Mesenchymal stem cell (in vitro differentiated cells and primary cell): Measurements from ENCODE around the gene ATP5ME.

Experiments
- DNase-seq: peaks from one replicate; pipeline ENCODE4 v3.0.0-alpha.2; 2013
- H2AFZ ChIP-seq: one replicate; pipeline ENCODE4 v1.6.1; 2013; ENCODE audit warnings: low read depth, mild to moderate bottlenecking, control low read depth, inconsistent platforms, low read length, moderate library complexity
- H2AK5ac ChIP-seq: 2 replicates; pipeline ENCODE4 v1.6.1; 2013; ENCODE audit warnings: low read length, moderate library complexity, mild to moderate bottlenecking, inconsistent platforms; ENCODE audit not compliant: severe bottlenecking
- H2BK120ac ChIP-seq: one replicate; pipeline ENCODE4 v1.6.1; 2013; ENCODE audit warnings: low read depth, mild to moderate bottlenecking, inconsistent platforms, low read length, moderate library complexity
- H2BK12ac ChIP-seq, 2 experiments: one replicate each; pipeline ENCODE4 v1.6.1; 2013; ENCODE audit warnings: inconsistent platforms in 2 of 2, low read length in 2 of 2, mild to moderate bottlenecking in 2 of 2, moderate library complexity in 2 of 2, control low read depth in 1 of 2
- H2BK15ac ChIP-seq: one replicate; pipeline ENCODE4 v1.6.1; 2013; ENCODE audit warnings: mild to moderate bottlenecking, low read depth, inconsistent platforms; ENCODE audit not compliant: poor library complexity, severe bottlenecking
- H2BK5ac ChIP-seq: 2 replicates; pipeline ENCODE4 v1.6.1; 2013; ENCODE audit warnings: low read depth, mild to moderate bottlenecking, low read length, control low read depth, inconsistent platforms; ENCODE audit not compliant: poor library complexity, severe bottlenecking
- H3K14ac ChIP-seq, 2 experiments: one replicate each; pipeline ENCODE4 v1.6.1; 2013; ENCODE audit warnings: inconsistent platforms in 2 of 2, low read length in 2 of 2, control low read depth in 1 of 2, mild to moderate bottlenecking in 1 of 2, moderate library complexity in 1 of 2
- H3K18ac ChIP-seq, 2 experiments: one replicate each; pipeline ENCODE4 v1.6.1; 2013; ENCODE audit warnings: inconsistent platforms in 2 of 2, low read length in 2 of 2, control low read depth in 1 of 2, low read depth in 1 of 2, mild to moderate bottlenecking in 1 of 2
- H3K23ac ChIP-seq, 2 experiments: one replicate each; pipeline ENCODE4 v1.6.1; 2013; ENCODE audit warnings: inconsistent platforms in 2 of 2, low read length in 2 of 2, mild to moderate bottlenecking in 2 of 2, moderate library complexity in 2 of 2, control low read depth in 1 of 2
- H3K27ac ChIP-seq: 2 replicates; pipeline ENCODE4 v1.5.1; 2013; ENCODE audit warnings: mild to moderate bottlenecking, moderate library complexity, low read length, control low read depth, inconsistent platforms; ENCODE audit not compliant: poor library complexity, severe bottlenecking
- H3K27me3 ChIP-seq, 2 experiments: 2 replicates each; pipeline versions ENCODE4 v1.6.1 to v1.7.0; 2013; ENCODE audit warnings: low read length in 2 of 2, mild to moderate bottlenecking in 2 of 2, moderate library complexity in 2 of 2, control low read depth in 1 of 2, inconsistent platforms in 1 of 2; ENCODE audit not compliant: control insufficient read depth in 1 of 2, insufficient read depth in 1 of 2
- H3K36me3 ChIP-seq, 2 experiments: 2 replicates each; pipeline versions ENCODE4 v1.6.1 to v1.7.0; 2013; ENCODE audit warnings: low read length in 2 of 2, control low read depth in 1 of 2, inconsistent platforms in 1 of 2, low read depth in 1 of 2, mild to moderate bottlenecking in 1 of 2; ENCODE audit not compliant: insufficient read depth in 2 of 2, control insufficient read depth in 1 of 2
- H3K4ac ChIP-seq, 2 experiments: one replicate each; pipeline ENCODE4 v1.6.1; 2013; ENCODE audit warnings: inconsistent platforms in 2 of 2, low read length in 2 of 2, mild to moderate bottlenecking in 2 of 2, moderate library complexity in 2 of 2, control low read depth in 1 of 2, low read depth in 1 of 2
- H3K4me1 ChIP-seq: 2 replicates; pipeline ENCODE4 v1.6.1; 2013; ENCODE audit warnings: low read depth, low read length, control low read depth; ENCODE audit not compliant: control insufficient read depth, insufficient read depth
- H3K4me2 ChIP-seq: 2 replicates; pipeline ENCODE4 v1.6.1; 2013; ENCODE audit warnings: low read length, mild to moderate bottlenecking, inconsistent platforms; ENCODE audit not compliant: poor library complexity, severe bottlenecking
- H3K4me3 ChIP-seq, 2 experiments: 2 replicates each; pipeline versions ENCODE4 v1.5.1 to v1.7.0; 2013; ENCODE audit warnings: low read length in 2 of 2, mild to moderate bottlenecking in 2 of 2, control low read depth in 1 of 2, low read depth in 1 of 2; ENCODE audit not compliant: insufficient read depth in 1 of 2
- H3K79me1 ChIP-seq: replicated peaks from 2 replicates; pipeline ENCODE4 v1.6.1; 2013; ENCODE audit warnings: mild to moderate bottlenecking, control low read depth, low read length, inconsistent platforms; ENCODE audit not compliant: poor library complexity, severe bottlenecking
- H3K9ac ChIP-seq: 2 replicates; pipeline ENCODE4 v1.7.0; 2013; ENCODE audit warnings: mild to moderate bottlenecking, low read length, moderate library complexity
- H3K9me3 ChIP-seq: 2 replicates; pipeline ENCODE4 v1.7.0; 2013; ENCODE audit warnings: mild to moderate bottlenecking, low read length; ENCODE audit not compliant: control insufficient read depth
- H4K8ac ChIP-seq: one replicate; pipeline ENCODE4 v1.6.1; 2013; ENCODE audit warnings: inconsistent platforms, mild to moderate bottlenecking, low read length, moderate library complexity
- H4K91ac ChIP-seq: one replicate; pipeline ENCODE4 v1.6.1; 2013; ENCODE audit warnings: mild to moderate bottlenecking, low read length, inconsistent platforms
- WGBS: methylation state at CpG from one replicate; pipeline ENCODE4 v1.1.7; 2013; ENCODE audit warnings: mixed read lengths; 5-methylcytosine and 5-hydroxymethylcytosine counted together

The ATP5ME gene

GRCh38 chr4:710916-711315 lies 36.8 kb upstream of the ATP5ME start:
- Histone ChIP-seq H2AK5ac (no peak overlapping the region), H4K91ac (no peak overlapping the region), H2BK120ac (no peak overlapping the region), H3K14ac (no peak overlapping the region), H3K4ac (no peak overlapping the region), H3K36me3 (peaks cover 11 to 37% of the 10 kb centered on the region in 2 experiments), H3K79me1 (no peaks in the 10 kb centered on the region), H2AFZ (no peak overlapping the region), H3K4me3 (no peak overlapping the region), H2BK5ac (no peak overlapping the region), H2BK15ac (no peak overlapping the region), H2BK12ac (no peak overlapping the region), H3K27me3 (no peaks in the 10 kb centered on the region), H3K4me1 (peaks cover 42% of the 10 kb centered on the region), H3K27ac (no peak overlapping the region), H3K9me3 (no peaks in the 10 kb centered on the region), H4K8ac (no peak overlapping the region), H3K4me2 (no peak overlapping the region), H3K9ac (no peak overlapping the region), H3K18ac (no peak overlapping the region), H3K23ac (peak overlapping the region in 1 of 2 experiments; percentile 77)
- no peak for DNase-seq
- 92% methylated on average over 13 of the region's 13 CpGs for WGBS

DNA sequence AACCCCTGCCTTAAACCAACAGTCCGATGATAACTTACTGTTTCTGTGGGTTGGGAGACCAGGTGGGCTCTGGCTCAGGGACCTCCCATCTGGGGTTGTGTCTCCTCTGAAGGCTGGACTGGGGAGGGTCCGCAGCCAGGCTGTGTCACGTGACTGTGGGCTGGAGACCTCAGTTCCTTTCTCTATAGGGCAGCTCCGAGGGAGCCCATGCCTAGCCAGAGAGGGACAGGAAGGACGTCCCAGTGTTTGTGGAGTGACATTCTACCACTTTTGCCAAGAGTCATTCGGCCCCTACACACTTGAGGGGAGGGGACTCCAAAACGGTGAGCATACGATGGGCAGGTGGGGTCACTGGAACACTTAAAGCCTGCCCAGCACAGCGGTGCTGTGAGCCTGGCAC lies 36.0 kb upstream of the ATP5ME start:
- Histone ChIP-seq H3K27me3 (no peaks in the 10 kb centered on the region), H3K27ac (no peak overlapping the region), H2BK12ac (no peak overlapping the region), H3K4me2 (no peak overlapping the region), H3K4me1 (peaks cover 45% of the 10 kb centered on the region), H2BK5ac (no peak overlapping the region), H3K4me3 (peak overlapping the region in 1 of 2 experiments; percentile 4), H3K14ac (no peak overlapping the region), H3K79me1 (peaks cover under 1% of the 10 kb centered on the region), H2BK15ac (no peak overlapping the region), H3K9me3 (no peaks in the 10 kb centered on the region), H2AFZ (no peak overlapping the region), H3K36me3 (peaks cover 11 to 37% of the 10 kb centered on the region in 2 experiments), H3K4ac (no peak overlapping the region), H3K23ac (no peak overlapping the region), H2AK5ac (no peak overlapping the region), H4K8ac (no peak overlapping the region), H2BK120ac (no peak overlapping the region), H3K18ac (no peak overlapping the region), H4K91ac (no peak overlapping the region), H3K9ac (no peak overlapping the region)
- WGBS = 93% methylated on average over 9 of the region's 9 CpGs
- DNase-seq = no peak

DNA sequence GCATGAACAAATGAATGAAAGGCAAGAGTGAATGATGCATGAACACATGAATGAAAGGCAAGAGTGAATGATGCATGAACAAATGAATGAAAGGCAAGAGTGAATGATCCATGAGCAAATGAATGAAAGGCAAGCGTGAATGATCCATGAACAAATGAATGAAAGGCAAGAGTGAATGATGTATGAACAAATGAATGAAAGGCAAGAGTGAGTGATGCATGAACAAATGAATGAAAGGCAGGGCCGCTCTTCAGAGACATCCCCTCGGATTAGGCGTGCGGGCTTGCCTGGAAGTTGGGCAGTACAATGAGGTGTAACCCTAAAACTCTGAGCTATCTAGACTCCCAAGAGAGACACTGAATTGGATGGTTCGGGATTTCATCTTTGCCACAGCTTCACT lies 35.3 kb upstream of the ATP5ME start:
- H2BK5ac ChIP-seq = no peak overlapping the region
- WGBS = 98% methylated on average over 6 of the region's 6 CpGs
- peaks cover 44% of the 10 kb centered on the region for H3K4me1 ChIP-seq
- H2BK12ac ChIP-seq = no peak overlapping the region
- no peak overlapping the region for H3K14ac ChIP-seq
- H2BK15ac ChIP-seq = no peak overlapping the region
- no peak overlapping the region for H3K23ac ChIP-seq
- H2BK120ac ChIP-seq = no peak overlapping the region
- H3K79me1 ChIP-seq = peaks cover 3% of the 10 kb centered on the region
- H3K18ac ChIP-seq = no peak overlapping the region
- H3K4me3 ChIP-seq = no peak overlapping the region
- H4K91ac ChIP-seq = no peak overlapping the region
- H3K27ac ChIP-seq = no peak overlapping the region
- no peak overlapping the region for H3K9ac ChIP-seq
- H2AK5ac ChIP-seq = no peak overlapping the region
- no peak overlapping the region for H4K8ac ChIP-seq
- DNase-seq = no peak
- H2AFZ ChIP-seq = no peak overlapping the region
- H3K4ac ChIP-seq = no peak overlapping the region
- H3K36me3 ChIP-seq = peaks cover 6 to 31% of the 10 kb centered on the region in 2 experiments
- H3K27me3 ChIP-seq = no peaks in the 10 kb centered on the region
- H3K4me2 ChIP-seq = no peak overlapping the region
- H3K9me3 ChIP-seq = no peaks in the 10 kb centered on the region

- H3K23ac ChIP-seq = peak overlapping the region in 1 of 2 experiments; percentile 63
- no peaks in the 10 kb centered on the region for H3K9me3 ChIP-seq
- no peak overlapping the region for H3K9ac ChIP-seq
- H3K18ac ChIP-seq = no peak overlapping the region
- no peak overlapping the region for H4K91ac ChIP-seq
- no peak overlapping the region for H2BK5ac ChIP-seq
- H3K4me1 ChIP-seq = peaks cover 42% of the 10 kb centered on the region
- peak overlapping the region in 1 of 2 experiments; percentile 44 for H3K4me3 ChIP-seq
- peaks cover 0 to 5% of the 10 kb centered on the region in 2 experiments for H3K27me3 ChIP-seq
- peak overlapping the region; percentile 41 for H3K4me2 ChIP-seq
- no peak overlapping the region for H2AK5ac ChIP-seq
- H2BK15ac ChIP-seq = no peak overlapping the region
- no peak overlapping the region for H4K8ac ChIP-seq
- H2BK120ac ChIP-seq = no peak overlapping the region
- peaks cover 3% of the 10 kb centered on the region for H3K79me1 ChIP-seq
- H3K4ac ChIP-seq = no peak overlapping the region
- WGBS = 98% methylated on average over 6 of the region's 6 CpGs
- no peak overlapping the region for H3K27ac ChIP-seq
- no peak for DNase-seq
- H2AFZ ChIP-seq = no peak overlapping the region
- no peak overlapping the region for H2BK12ac ChIP-seq
- peaks cover 3 to 24% of the 10 kb centered on the region in 2 experiments for H3K36me3 ChIP-seq
- H3K14ac ChIP-seq = peak overlapping the region in 1 of 2 experiments; percentile 1
Observed at GRCh38 chr4:708631-708933, 34.5 kb upstream of the ATP5ME start.
